Measurements from ENCODE around the gene HNRNPA3. TPM values are rescaled to one million over a fixed set of nuclear protein-coding genes. Genes with fewer than 3 reads are reported as not detected.
A peak's percentile ranks its signal among the peaks of the same experiment; 100 is the strongest.

The HNRNPA3 gene
- total and polyA plus RNA-seq, 2 donors (not counting 1 experiment from before 2014, with no cell fraction given), result 45.1 to 200 TPM

GRCh38 chr2:177234267-177234666 is 21.7 kb downstream of the HNRNPA3 start:
- H3K27ac Mint-ChIP-seq, result peak overlapping the region; percentile 62

More at GRCh38 chr2:177234267-177234666, 21.7 kb downstream of the HNRNPA3 start:
- Histone ChIP-seq H3K36me3 (replicated peaks in 1 of 2; ENCODE audit: control extremely low read depth in 1 of 2, control insufficient read depth in 1 of 2, extremely low read depth in 1 of 2, insufficient read depth in 2 of 2, low read length in 1 of 2) (peaks cover 9 to 49% of the 10 kb centered on the region in 2 experiments), H3K4me3 (ENCODE audit: control extremely low read depth in 1 of 5, extremely low read depth in 1 of 5, insufficient read depth in 1 of 5, low read depth in 2 of 5, low read length in 4 of 5) (no peak overlapping the region), H3K79me2 (ENCODE audit: control insufficient read depth, insufficient read depth, low read length) (peaks cover 54% of the 10 kb centered on the region), H2AFZ (ENCODE audit: insufficient read depth, low read depth, low read length, poor library complexity, severe bottlenecking) (no peak overlapping the region), H3K4me2 (replicated peaks; ENCODE audit: low read depth, low read length, poor library complexity, severe bottlenecking) (no peak overlapping the region), H4K20me1 (ENCODE audit: control insufficient read depth, insufficient read depth, low read length, poor library complexity, severe bottlenecking) (peaks cover 58% of the 10 kb centered on the region), H3K27me3 (replicated peaks in 1 of 4; ENCODE audit: control extremely low read depth in 1 of 4, control insufficient read depth in 3 of 4, insufficient read depth in 4 of 4, low read length in 3 of 4) (no peaks in the 10 kb centered on the region), H3K9ac (ENCODE audit: low read length) (no peak overlapping the region), H3K27ac (ENCODE audit: low read length in 2 of 2) (peak overlapping the region in 1 of 2 donors; percentile 43), H3K4me1 (ENCODE audit: control insufficient read depth in 2 of 2, insufficient read depth in 2 of 2, low read length in 2 of 2) (peaks cover 6 to 9% of the 10 kb centered on the region in 2 donors), H3K9me3 (ENCODE audit: control extremely low read depth in 1 of 3, control insufficient read depth in 2 of 3, insufficient read depth in 1 of 3, low read length in 2 of 3) (no peaks in the 10 kb centered on the region)
- ATAC-seq (ENCODE audit: low read depth) (no peak), DNase-seq (no peak)
- POLR2A ChIA-PET, result no interaction called here
- no peaks in the 10 kb centered on the region for H3K9me3 Mint-ChIP-seq (ENCODE audit: insufficient read depth)
- no peak overlapping the region for H3K4me3 Mint-ChIP-seq
- intact Hi-C loops (cut with micrococcal nuclease), result no loop called here
- CTCF ChIA-PET, result interaction anchor here (2.2 to 4.2 kb wide), 2 partner anchors 29 to 70 kb away, joined by 7 to 22 read pairs; partner anchors contain the start of gene NFE2L2
- TF ChIP-seq EZH2 (IDR thresholded peaks at IDR 0.05; ENCODE audit: borderline replicate concordance, insufficient read depth, low read depth, low read length, poor library complexity, severe bottlenecking), result no peak
- no peak for TF ChIP-seq CTCF (IDR thresholded peaks at IDR 0.05)
- no peaks in the 10 kb centered on the region for H3K27me3 Mint-ChIP-seq
- H3K4me1 Mint-ChIP-seq, result peaks cover 26% of the 10 kb centered on the region

Data from B cell (primary cell).